Spleen (tissue), 7 donors: ENCODE results near the gene ZNF385A.

Experiments used
- POLR2A ChIP-seq, 3 donors: fragments of 450-650 bp; IDR thresholded peaks; one replicate each; pipeline ENCODE4 v1.5.1; 2017; ENCODE audit warnings: antibody characterized with exemption in 3 of 3, mild to moderate bottlenecking in 1 of 3
- POLR2AphosphoS5 ChIP-seq, 3 donors: sonication (generic); formaldehyde crosslinking; IDR thresholded peaks; one replicate each; pipeline ENCODE4 v1.5.1; 2017; ENCODE audit warnings: antibody characterized with exemption in 3 of 3
- TF ChIP-seq, protein P1 (sequence below), 11 experiments: fragments of 200-600 bp in 7 of 11; fragments of 450-650 bp in 4 of 11; sonication (generic) in 4 of 11; IDR thresholded peaks in 8 of 11; conservative IDR thresholded peaks in 3 of 11; 1 replicate in 7 of 11; 2 replicates in 4 of 11; pipeline versions ENCODE4 v1.4.0 to v1.8.0; 2016 to 2021; ENCODE audit warnings: antibody characterized with exemption in 11 of 11, inconsistent platforms in 4 of 11, mild to moderate bottlenecking in 1 of 11
- donor health status: DM: no; HTN: no; CAD: no; lungs with moderate emphysema.
- donor health status: DM: no; HTN: no; CAD: no.
- donor health status: DM: no; HTN: no; CAD: no.

DNA sequence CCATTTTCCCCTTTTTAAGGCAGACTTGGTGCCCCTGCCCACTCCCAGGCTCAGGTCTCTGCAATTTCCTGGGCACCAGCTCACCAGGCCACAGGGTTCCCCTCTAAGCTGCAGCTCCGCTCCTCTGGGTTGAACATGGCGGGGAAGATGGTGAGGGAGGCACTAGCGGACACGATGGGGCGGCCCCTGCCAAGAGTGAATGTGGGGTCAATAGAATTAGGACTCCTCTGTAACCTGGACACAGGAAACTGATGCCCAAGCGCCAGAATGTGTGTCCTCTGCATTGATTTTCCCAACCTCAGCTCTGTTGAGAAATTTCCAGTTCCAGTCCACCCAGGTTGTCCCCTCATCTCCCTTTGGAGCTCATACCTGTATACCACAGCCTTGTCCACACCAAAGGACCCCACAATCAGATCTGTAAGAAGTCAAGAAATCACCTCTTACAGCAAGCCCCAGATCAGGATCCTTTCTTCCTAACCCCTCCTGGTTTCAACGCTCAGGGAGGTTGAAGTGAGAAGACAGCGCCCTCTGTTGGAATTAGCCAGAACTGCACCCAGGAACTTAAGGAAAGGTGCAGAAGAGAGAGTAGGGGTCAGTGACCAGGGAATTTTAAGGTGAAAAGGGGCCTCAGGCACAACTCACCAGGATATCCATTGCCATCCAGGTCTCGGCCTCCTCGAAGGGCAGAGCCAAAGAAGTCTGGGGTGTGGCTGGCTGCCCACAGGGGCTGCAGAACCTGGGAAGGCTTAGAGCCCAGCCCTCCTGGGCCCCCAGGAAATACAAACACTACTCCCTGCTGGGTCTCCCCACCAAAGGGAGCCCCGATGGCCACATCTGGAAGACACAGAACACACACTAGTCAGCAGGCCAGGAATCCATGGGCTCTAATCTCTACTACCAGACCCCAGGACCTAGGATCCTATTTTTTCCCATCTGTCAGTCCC is 19.8 kb upstream of the ZNF385A start:
- TF ChIP-seq POLR2A (IDR thresholded peaks at IDR 0.05): no peak
- no peak for TF ChIP-seq POLR2AphosphoS5 (IDR thresholded peaks at IDR 0.05)
- TF ChIP-seq, protein P1, sequence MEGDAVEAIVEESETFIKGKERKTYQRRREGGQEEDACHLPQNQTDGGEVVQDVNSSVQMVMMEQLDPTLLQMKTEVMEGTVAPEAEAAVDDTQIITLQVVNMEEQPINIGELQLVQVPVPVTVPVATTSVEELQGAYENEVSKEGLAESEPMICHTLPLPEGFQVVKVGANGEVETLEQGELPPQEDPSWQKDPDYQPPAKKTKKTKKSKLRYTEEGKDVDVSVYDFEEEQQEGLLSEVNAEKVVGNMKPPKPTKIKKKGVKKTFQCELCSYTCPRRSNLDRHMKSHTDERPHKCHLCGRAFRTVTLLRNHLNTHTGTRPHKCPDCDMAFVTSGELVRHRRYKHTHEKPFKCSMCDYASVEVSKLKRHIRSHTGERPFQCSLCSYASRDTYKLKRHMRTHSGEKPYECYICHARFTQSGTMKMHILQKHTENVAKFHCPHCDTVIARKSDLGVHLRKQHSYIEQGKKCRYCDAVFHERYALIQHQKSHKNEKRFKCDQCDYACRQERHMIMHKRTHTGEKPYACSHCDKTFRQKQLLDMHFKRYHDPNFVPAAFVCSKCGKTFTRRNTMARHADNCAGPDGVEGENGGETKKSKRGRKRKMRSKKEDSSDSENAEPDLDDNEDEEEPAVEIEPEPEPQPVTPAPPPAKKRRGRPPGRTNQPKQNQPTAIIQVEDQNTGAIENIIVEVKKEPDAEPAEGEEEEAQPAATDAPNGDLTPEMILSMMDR (IDR thresholded peaks at IDR 0.05 in 8 of 11, conservative IDR thresholded peaks at IDR 0.05 in 3 of 11): peak; percentile 84 to 96 (median 92)
